ENCODE data around the gene RTN4RL2.
A peak's percentile ranks its signal among the peaks of the same experiment; 100 is the strongest.

Gene RTN4RL2

DNA sequence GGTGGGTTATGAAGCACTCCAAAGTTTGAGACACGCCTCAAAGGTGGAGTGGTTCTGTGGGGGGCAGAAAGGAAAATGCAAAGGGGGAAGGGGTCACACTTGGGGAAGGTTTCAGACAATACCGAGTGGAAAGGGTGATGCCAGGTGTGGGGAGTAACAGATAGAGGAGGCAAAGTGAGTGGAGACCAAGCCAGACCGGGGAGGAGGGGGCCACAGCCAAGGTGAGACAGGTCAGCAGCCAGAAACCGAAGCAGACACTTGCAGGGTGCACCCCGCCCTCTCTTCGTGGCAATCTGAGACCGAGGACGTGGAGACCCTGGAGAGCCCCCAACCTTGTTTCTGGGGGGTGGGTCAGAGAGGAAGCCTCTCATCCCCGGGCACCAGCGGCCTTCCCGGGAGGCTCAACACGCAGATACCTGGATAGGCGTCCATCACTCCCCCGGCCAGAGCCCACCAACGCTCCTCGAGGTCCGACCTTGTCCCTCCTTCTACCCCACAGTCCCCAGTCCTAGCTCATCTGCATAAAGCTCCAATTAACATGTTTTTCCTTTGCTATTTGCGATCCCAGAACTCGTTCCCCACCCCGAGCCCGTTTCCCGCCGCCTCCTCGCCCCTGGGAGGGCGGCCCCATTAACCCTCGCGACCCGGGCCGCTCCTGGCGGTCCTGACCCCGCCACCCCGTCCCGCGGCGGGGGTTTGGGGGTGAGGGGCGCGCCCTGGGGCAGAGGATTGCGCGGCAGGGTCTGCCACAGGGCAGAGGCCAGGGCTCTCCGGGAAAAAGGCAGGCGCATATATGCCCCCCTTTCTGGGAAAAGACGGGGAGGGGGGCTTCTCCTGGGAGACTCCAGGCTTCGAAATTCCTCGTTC is 21.8 kb downstream of the RTN4RL2 start:
- Histone ChIP-seq H3K27me3 (ENCODE audit: control insufficient read depth in 1 of 2, insufficient read depth in 2 of 2, low read length in 2 of 2) (peaks cover 21 to 36% of the 10 kb centered on the region in 2 donors), H3K4me1 (ENCODE audit: control insufficient read depth, insufficient read depth, low read length) (peaks cover 12% of the 10 kb centered on the region), H3K4me3 (ENCODE audit: low read length in 2 of 2) (no peak overlapping the region), H3K27ac (ENCODE audit: low read length) (no peak overlapping the region), H3K9ac (ENCODE audit: low read length in 2 of 2) (no peak overlapping the region), H3K36me3 (ENCODE audit: control insufficient read depth in 2 of 2, insufficient read depth in 2 of 2, low read length in 2 of 2) (peaks cover 22 to 25% of the 10 kb centered on the region in 2 donors), H3K9me3 (ENCODE audit: control insufficient read depth in 2 of 2, low read length in 2 of 2) (no peaks in the 10 kb centered on the region)

- Histone ChIP-seq H3K4me3 (ENCODE audit: low read length in 2 of 2) (peak overlapping the region in 1 of 2 donors; percentile 57), H3K9me3 (ENCODE audit: control insufficient read depth in 2 of 2, low read length in 2 of 2) (no peaks in the 10 kb centered on the region), H3K36me3 (ENCODE audit: control insufficient read depth in 2 of 2, insufficient read depth in 2 of 2, low read length in 2 of 2) (peaks cover 30 to 33% of the 10 kb centered on the region in 2 donors), H3K4me1 (ENCODE audit: control insufficient read depth, insufficient read depth, low read length) (peaks cover 12% of the 10 kb centered on the region), H3K27me3 (ENCODE audit: control insufficient read depth in 1 of 2, insufficient read depth in 2 of 2, low read length in 2 of 2) (peaks cover 19 to 35% of the 10 kb centered on the region in 2 donors), H3K9ac (ENCODE audit: low read length in 2 of 2) (no peak overlapping the region), H3K27ac (ENCODE audit: low read length) (no peak overlapping the region)
These were observed 22.6 kb downstream of the RTN4RL2 start for GRCh38 chr11:57482782-57483561.

GRCh38 chr11:57483562-57483918 is 23.2 kb downstream of the RTN4RL2 start:
- Histone ChIP-seq H3K27ac (ENCODE audit: low read length) (no peak overlapping the region), H3K9me3 (ENCODE audit: control insufficient read depth in 2 of 2, low read length in 2 of 2) (no peaks in the 10 kb centered on the region), H3K27me3 (ENCODE audit: control insufficient read depth in 1 of 2, insufficient read depth in 2 of 2, low read length in 2 of 2) (peaks cover 19 to 35% of the 10 kb centered on the region in 2 donors), H3K36me3 (ENCODE audit: control insufficient read depth in 2 of 2, insufficient read depth in 2 of 2, low read length in 2 of 2) (peaks cover 35 to 38% of the 10 kb centered on the region in 2 donors), H3K4me1 (ENCODE audit: control insufficient read depth, insufficient read depth, low read length) (peaks cover 12% of the 10 kb centered on the region), H3K9ac (ENCODE audit: low read length in 2 of 2) (no peak overlapping the region), H3K4me3 (ENCODE audit: low read length in 2 of 2) (no peak overlapping the region)

- Histone ChIP-seq H3K27ac (ENCODE audit: low read length) (no peak overlapping the region), H3K9ac (ENCODE audit: low read length in 2 of 2) (no peak overlapping the region), H3K9me3 (ENCODE audit: control insufficient read depth in 2 of 2, low read length in 2 of 2) (no peaks in the 10 kb centered on the region), H3K4me1 (ENCODE audit: control insufficient read depth, insufficient read depth, low read length) (peaks cover 12% of the 10 kb centered on the region), H3K4me3 (ENCODE audit: low read length in 2 of 2) (no peak overlapping the region), H3K27me3 (ENCODE audit: control insufficient read depth in 1 of 2, insufficient read depth in 2 of 2, low read length in 2 of 2) (peaks cover 19 to 34% of the 10 kb centered on the region in 2 donors), H3K36me3 (ENCODE audit: control insufficient read depth in 2 of 2, insufficient read depth in 2 of 2, low read length in 2 of 2) (peaks cover 42 to 45% of the 10 kb centered on the region in 2 donors)
These were observed 23.9 kb downstream of the RTN4RL2 start for GRCh38 chr11:57484141-57484710.

DNA sequence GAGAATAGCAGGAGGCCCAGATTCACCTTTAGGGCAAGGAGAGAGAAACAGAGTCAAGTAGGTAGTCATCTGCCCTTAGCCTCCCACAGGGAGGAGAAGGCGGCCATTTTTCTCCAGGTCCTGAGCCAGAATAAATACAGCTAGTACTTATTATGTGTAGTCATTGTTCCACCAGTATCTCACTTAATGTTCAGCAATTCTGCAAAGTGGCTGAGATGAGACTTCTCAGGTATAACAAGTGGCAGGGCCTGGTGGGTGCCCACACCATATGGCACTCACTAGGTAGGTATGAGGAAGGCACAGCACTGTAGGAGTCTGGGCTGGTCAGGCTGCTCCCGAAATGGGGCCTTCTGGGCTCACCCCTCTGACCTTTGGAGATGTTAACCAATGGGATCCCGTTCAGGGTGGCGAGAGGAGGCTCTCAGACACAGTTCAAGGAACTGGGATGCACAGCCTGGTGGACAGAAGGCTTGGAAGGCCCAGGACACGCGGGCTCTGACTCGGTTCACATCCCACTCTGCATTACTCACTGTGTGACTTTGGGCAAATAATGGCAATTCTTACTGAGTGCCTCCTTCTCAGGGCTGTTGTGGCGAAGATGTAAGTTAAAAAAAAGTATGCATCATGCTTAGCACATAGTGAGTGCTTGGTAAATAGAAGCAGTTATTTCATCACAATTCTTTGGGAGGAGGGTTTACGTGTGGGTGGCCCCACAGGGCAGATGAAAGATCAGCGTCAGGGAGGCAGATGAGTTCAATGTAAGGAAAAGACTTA is 25.1 kb downstream of the RTN4RL2 start:
- Histone ChIP-seq H3K4me1 (ENCODE audit: control insufficient read depth, insufficient read depth, low read length) (peaks cover 12% of the 10 kb centered on the region), H3K4me3 (ENCODE audit: low read length in 2 of 2) (no peak overlapping the region), H3K36me3 (ENCODE audit: control insufficient read depth in 2 of 2, insufficient read depth in 2 of 2, low read length in 2 of 2) (peaks cover 51 to 53% of the 10 kb centered on the region in 2 donors), H3K27ac (ENCODE audit: low read length) (no peak overlapping the region), H3K27me3 (ENCODE audit: control insufficient read depth in 1 of 2, insufficient read depth in 2 of 2, low read length in 2 of 2) (peaks cover 19 to 27% of the 10 kb centered on the region in 2 donors), H3K9ac (ENCODE audit: low read length in 2 of 2) (no peak overlapping the region), H3K9me3 (ENCODE audit: control insufficient read depth in 2 of 2, low read length in 2 of 2) (no peaks in the 10 kb centered on the region)

GRCh38 chr11:57487021-57487778 is 26.9 kb downstream of the RTN4RL2 start:
- Histone ChIP-seq H3K9ac (ENCODE audit: low read length in 2 of 2) (no peak overlapping the region), H3K9me3 (ENCODE audit: control insufficient read depth in 2 of 2, low read length in 2 of 2) (no peaks in the 10 kb centered on the region), H3K27ac (ENCODE audit: low read length) (no peak overlapping the region), H3K4me3 (ENCODE audit: low read length in 2 of 2) (no peak overlapping the region), H3K27me3 (ENCODE audit: control insufficient read depth in 1 of 2, insufficient read depth in 2 of 2, low read length in 2 of 2) (peaks cover 11 to 16% of the 10 kb centered on the region in 2 donors), H3K36me3 (ENCODE audit: control insufficient read depth in 2 of 2, insufficient read depth in 2 of 2, low read length in 2 of 2) (peaks cover 62 to 64% of the 10 kb centered on the region in 2 donors), H3K4me1 (ENCODE audit: control insufficient read depth, insufficient read depth, low read length) (peaks cover 12% of the 10 kb centered on the region)

DNA sequence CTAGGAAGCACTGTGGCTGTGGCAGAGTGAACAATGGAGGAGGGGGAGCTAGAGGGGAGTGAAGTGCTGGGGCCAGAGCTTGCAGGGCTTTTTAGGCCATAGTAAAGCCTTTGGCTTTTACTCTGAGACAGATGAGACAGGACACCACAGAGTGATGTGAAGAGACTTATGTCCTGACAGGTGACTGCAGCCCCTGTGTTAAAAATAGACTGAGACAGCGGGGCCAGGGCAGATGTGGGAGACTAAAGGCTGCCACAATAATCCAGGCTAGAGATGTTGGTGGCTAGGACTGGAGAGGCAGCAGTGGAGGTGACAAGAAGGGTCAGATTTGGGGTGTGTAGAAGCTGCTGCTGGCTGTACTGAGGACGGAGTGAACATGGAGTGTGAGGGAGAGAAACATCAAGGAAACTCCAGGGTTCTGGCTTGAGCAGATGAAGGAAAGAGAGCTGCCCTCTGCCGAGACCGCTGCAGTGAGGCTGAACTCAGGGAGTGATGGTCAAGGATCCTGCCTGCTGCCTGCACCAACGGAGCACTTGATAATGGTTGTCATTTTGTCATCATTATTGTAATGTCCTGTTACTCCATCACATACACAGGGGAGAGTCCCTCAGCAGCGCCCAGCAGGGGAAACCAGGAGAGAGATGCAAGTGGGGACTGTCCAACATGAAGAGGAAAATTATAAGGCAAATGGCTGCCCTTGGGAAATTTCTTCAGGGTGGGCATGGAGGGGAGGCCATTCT is 27.8 kb downstream of the RTN4RL2 start:
- Histone ChIP-seq H3K27me3 (ENCODE audit: control insufficient read depth in 1 of 2, insufficient read depth in 2 of 2, low read length in 2 of 2) (peaks cover 7 to 11% of the 10 kb centered on the region in 2 donors), H3K36me3 (ENCODE audit: control insufficient read depth in 2 of 2, insufficient read depth in 2 of 2, low read length in 2 of 2) (peaks cover 62 to 64% of the 10 kb centered on the region in 2 donors), H3K4me3 (ENCODE audit: low read length in 2 of 2) (no peak overlapping the region), H3K9me3 (ENCODE audit: control insufficient read depth in 2 of 2, low read length in 2 of 2) (no peaks in the 10 kb centered on the region), H3K4me1 (ENCODE audit: control insufficient read depth, insufficient read depth, low read length) (peaks cover 3% of the 10 kb centered on the region), H3K9ac (ENCODE audit: low read length in 2 of 2) (no peak overlapping the region), H3K27ac (ENCODE audit: low read length) (no peak overlapping the region)

DNA sequence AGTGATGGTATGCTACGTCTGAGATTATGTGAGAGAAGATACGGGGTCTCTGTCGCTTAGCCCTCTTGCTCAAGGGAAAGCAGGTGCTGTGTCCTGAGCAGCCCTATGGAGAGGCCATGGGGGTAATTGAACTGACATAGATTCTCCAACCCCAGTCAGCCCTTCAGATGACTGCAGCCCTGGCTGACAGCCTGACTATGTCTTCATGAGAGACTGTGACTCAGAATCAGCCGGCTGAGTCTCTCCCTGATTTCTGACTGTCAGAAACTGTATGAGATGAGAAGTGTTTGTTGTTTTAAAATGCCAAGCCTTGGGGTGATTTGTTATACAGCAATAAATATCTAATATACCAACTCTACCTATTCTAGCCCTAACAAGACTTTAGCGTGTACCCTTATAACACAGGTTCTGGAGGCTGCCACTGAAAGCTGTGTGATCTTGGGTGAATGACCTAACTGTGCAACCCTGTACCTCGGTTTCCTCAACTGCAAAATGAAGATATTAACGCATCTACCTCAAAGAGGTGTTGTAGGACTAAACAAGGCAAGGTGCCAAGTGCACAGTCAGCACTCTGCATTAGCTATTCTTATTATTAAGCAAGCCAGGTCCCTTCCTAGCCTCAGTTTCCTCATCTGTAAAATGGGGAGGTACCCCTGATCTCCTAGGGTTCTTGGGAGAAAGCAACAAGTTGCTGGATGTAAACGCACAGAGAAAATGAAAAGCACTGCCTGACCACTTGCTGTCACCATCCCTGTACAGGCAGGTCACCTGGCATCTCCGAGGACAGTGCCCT is 30.3 kb downstream of the RTN4RL2 start:
- H3K27ac ChIP-seq (ENCODE audit: low read length): no peak overlapping the region
- peaks cover 46 to 53% of the 10 kb centered on the region in 2 donors for H3K36me3 ChIP-seq (ENCODE audit: control insufficient read depth in 2 of 2, insufficient read depth in 2 of 2, low read length in 2 of 2)
- no peak overlapping the region for H3K9ac ChIP-seq (ENCODE audit: low read length in 2 of 2)
- H3K9me3 ChIP-seq (ENCODE audit: control insufficient read depth in 2 of 2, low read length in 2 of 2): no peaks in the 10 kb centered on the region
- H3K27me3 ChIP-seq (ENCODE audit: control insufficient read depth in 1 of 2, insufficient read depth in 2 of 2, low read length in 2 of 2): no peaks in the 10 kb centered on the region
- H3K4me1 ChIP-seq (ENCODE audit: control insufficient read depth, insufficient read depth, low read length): no peaks in the 10 kb centered on the region
- no peak overlapping the region for H3K4me3 ChIP-seq (ENCODE audit: low read length in 2 of 2)
